ENCODE measurements around the gene DUSP12. TPM values are rescaled to one million over a fixed set of nuclear protein-coding genes. Genes with fewer than 3 reads are reported as not detected.

Gene DUSP12
- total and polyA plus RNA-seq, 9 of the 15 experiments (the other 6 are each of a cell fraction or from before 2014, with no cell fraction given) = 10.4 to 81.4 (median 43.6) TPM

- TF ChIP-seq ZNF707 (CRISPR knock-in tag; conservative IDR thresholded peaks at IDR 0.05) (no peak), EWSR1 (IDR thresholded peaks at IDR 0.05; ENCODE audit: borderline replicate concordance, low read depth, partially characterized antibody) (no peak), JUND (IDR thresholded peaks at IDR 0.05; ENCODE audit: borderline replicate concordance, low read depth, low read length) (no peak), JUND (tag; IDR thresholded peaks at IDR 0.05; ENCODE audit: borderline replicate concordance, low read depth, low read length) (no peak), CTCF (IDR thresholded peaks at IDR 0.05 in 2 of 3, conservative IDR thresholded peaks at IDR 0.05 in 1 of 3; ENCODE audit: insufficient read depth in 2 of 3, low read depth in 1 of 3, low read length in 3 of 3) (peak in 2 of 3 experiments; percentile 6 to 7; a peak in 1 of 6 replicates), GATA2 (CRISPR knock-in tag; IDR thresholded peaks at IDR 0.05) (no peak), RB1 (IDR thresholded peaks at IDR 0.05; ENCODE audit: low read depth) (peak; percentile 61; the same call in 1 of the 2 replicates), PTBP1 (IDR thresholded peaks at IDR 0.05; ENCODE audit: low read depth, low read length) (no peak), POU5F1 (IDR thresholded peaks at IDR 0.05; ENCODE audit: borderline replicate concordance, low read depth, low read length, partially characterized antibody) (no peak), ETS2 (tag; IDR thresholded peaks at IDR 0.05; ENCODE audit: borderline replicate concordance, poor library complexity, severe bottlenecking) (no peak), FUS (optimal IDR thresholded peaks at IDR 0.05; ENCODE audit: low read depth, low read length) (peak; percentile 85), ZNF232 (CRISPR knock-in tag; IDR thresholded peaks at IDR 0.05) (no peak), CREB1 (IDR thresholded peaks at IDR 0.05) (peak; percentile 38), CREB1 (CRISPR knock-in tag; IDR thresholded peaks at IDR 0.05) (no peak; the same call in 1 of the 2 replicates), NR1H2 (CRISPR knock-in tag; IDR thresholded peaks at IDR 0.05) (no peak), SLC30A9 (CRISPR knock-in tag; IDR thresholded peaks at IDR 0.05) (no peak), RBFOX2 (IDR thresholded peaks at IDR 0.05; ENCODE audit: low read depth, low read length) (peak; percentile 95), ZNF24 (IDR thresholded peaks at IDR 0.05) (0 out of 2 replicates have a peak, but pooled peaks have one; percentile 6), ZNF77 (CRISPR knock-in tag; IDR thresholded peaks at IDR 0.05) (no peak), ZNF217 (CRISPR knock-in tag; IDR thresholded peaks at IDR 0.05) (no peak), DPF2 (IDR thresholded peaks at IDR 0.05) (peak; percentile 19; the same call in 1 of the 2 replicates), TCFL5 (CRISPR knock-in tag; conservative IDR thresholded peaks at IDR 0.05) (no peak)
- TF ChIP-seq, protein P1, sequence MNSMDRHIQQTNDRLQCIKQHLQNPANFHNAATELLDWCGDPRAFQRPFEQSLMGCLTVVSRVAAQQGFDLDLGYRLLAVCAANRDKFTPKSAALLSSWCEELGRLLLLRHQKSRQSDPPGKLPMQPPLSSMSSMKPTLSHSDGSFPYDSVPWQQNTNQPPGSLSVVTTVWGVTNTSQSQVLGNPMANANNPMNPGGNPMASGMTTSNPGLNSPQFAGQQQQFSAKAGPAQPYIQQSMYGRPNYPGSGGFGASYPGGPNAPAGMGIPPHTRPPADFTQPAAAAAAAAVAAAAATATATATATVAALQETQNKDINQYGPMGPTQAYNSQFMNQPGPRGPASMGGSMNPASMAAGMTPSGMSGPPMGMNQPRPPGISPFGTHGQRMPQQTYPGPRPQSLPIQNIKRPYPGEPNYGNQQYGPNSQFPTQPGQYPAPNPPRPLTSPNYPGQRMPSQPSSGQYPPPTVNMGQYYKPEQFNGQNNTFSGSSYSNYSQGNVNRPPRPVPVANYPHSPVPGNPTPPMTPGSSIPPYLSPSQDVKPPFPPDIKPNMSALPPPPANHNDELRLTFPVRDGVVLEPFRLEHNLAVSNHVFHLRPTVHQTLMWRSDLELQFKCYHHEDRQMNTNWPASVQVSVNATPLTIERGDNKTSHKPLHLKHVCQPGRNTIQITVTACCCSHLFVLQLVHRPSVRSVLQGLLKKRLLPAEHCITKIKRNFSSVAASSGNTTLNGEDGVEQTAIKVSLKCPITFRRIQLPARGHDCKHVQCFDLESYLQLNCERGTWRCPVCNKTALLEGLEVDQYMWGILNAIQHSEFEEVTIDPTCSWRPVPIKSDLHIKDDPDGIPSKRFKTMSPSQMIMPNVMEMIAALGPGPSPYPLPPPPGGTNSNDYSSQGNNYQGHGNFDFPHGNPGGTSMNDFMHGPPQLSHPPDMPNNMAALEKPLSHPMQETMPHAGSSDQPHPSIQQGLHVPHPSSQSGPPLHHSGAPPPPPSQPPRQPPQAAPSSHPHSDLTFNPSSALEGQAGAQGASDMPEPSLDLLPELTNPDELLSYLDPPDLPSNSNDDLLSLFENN (IDR thresholded peaks at IDR 0.05; ENCODE audit: low read depth in 2 of 2, low read length in 2 of 2) = no peak
- TF ChIP-seq, protein P2, sequence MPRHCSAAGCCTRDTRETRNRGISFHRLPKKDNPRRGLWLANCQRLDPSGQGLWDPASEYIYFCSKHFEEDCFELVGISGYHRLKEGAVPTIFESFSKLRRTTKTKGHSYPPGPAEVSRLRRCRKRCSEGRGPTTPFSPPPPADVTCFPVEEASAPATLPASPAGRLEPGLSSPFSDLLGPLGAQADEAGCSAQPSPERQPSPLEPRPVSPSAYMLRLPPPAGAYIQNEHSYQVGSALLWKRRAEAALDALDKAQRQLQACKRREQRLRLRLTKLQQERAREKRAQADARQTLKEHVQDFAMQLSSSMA (CRISPR knock-in tag; IDR thresholded peaks at IDR 0.05) = peak; percentile 19; the same call in 1 of the 2 replicates
Observed at GRCh38 chr1:161726473-161727255, 22.9 kb upstream of the DUSP12 start (continued).
